ENCODE data around the gene PIK3R5.

GRCh38 chr17:8844229-8845218, 121.0 kb downstream of the PIK3R5 start:
- TF ChIP-seq CTCF (IDR thresholded peaks at IDR 0.05; ENCODE audit: low read depth, low read length), result no peak
- no peak for TF ChIP-seq MYC (IDR thresholded peaks at IDR 0.05; ENCODE audit: low read depth, low read length)
- TF ChIP-seq POLR2A (IDR thresholded peaks at IDR 0.05; ENCODE audit: extremely low read depth, insufficient read length), result no peak
- no peak for TF ChIP-seq MAX (IDR thresholded peaks at IDR 0.05; ENCODE audit: low read depth, low read length)
